GM20000 (cell line): ENCODE measurements around the gene GPX7.

ENCODE experiments used
- DNase-seq: peaks from one replicate; pipeline ENCODE4 v3.0.0; 2012; ENCODE audit warnings: low spot score
- TF ChIP-seq, protein P1 (sequence below): IDR thresholded peaks from 2 replicates; pipeline ENCODE4 v1.5.1; 2012; ENCODE audit warnings: mild to moderate bottlenecking, control low read depth; ENCODE audit errors: extremely low read depth, missing control alignments

GPX7 gene

DNA sequence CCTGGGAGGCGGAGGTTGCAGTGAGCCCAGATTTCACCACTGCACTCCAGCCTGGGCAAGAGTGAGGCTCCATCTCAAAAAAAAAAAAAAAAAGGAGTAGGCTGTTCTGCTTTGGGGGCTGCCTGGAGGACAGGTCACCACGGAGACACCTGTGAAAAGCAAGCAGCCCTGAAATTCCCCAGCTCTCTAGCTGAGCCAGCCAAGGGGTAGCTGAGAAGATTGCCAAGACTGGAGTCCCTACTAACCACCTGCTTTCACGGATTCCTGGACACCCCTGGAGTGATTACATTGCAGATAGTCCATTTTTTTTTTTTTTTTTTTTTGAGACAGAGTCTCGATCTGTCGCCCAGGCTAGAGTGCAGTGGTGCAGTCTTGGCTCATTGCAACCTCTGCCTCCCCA is 12.5 kb downstream of the GPX7 start:
- no peak for DNase-seq
- TF ChIP-seq, protein P1, sequence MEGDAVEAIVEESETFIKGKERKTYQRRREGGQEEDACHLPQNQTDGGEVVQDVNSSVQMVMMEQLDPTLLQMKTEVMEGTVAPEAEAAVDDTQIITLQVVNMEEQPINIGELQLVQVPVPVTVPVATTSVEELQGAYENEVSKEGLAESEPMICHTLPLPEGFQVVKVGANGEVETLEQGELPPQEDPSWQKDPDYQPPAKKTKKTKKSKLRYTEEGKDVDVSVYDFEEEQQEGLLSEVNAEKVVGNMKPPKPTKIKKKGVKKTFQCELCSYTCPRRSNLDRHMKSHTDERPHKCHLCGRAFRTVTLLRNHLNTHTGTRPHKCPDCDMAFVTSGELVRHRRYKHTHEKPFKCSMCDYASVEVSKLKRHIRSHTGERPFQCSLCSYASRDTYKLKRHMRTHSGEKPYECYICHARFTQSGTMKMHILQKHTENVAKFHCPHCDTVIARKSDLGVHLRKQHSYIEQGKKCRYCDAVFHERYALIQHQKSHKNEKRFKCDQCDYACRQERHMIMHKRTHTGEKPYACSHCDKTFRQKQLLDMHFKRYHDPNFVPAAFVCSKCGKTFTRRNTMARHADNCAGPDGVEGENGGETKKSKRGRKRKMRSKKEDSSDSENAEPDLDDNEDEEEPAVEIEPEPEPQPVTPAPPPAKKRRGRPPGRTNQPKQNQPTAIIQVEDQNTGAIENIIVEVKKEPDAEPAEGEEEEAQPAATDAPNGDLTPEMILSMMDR: no peak

DNA sequence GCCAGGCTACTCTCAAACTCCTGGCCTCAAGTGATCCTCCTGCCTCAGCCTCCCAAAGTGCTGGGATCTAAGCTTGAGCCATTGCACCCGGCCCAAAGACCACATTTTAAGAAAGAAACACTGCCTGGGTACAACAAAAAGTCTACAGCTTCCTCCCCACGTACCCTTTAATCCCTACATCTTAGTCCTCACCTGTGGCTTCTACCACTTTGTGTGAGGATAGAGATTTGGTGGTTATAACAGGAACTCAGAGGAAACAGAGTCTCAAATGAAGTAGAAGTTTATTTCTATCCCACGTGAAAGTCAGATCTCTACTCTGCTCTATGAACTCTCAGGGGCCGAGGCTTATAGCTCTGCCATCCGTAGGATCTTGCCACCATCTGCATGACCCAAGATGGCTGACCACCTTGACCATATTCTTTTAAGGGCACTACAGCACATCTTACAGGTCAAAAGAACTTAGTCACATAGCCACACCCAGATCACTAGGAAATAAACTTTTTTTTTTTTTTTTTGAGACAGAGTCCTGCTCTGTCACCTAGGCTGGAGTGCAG is 13.4 kb downstream of the GPX7 start:
- DNase-seq: no peak
- TF ChIP-seq, protein P1: no peak

DNA sequence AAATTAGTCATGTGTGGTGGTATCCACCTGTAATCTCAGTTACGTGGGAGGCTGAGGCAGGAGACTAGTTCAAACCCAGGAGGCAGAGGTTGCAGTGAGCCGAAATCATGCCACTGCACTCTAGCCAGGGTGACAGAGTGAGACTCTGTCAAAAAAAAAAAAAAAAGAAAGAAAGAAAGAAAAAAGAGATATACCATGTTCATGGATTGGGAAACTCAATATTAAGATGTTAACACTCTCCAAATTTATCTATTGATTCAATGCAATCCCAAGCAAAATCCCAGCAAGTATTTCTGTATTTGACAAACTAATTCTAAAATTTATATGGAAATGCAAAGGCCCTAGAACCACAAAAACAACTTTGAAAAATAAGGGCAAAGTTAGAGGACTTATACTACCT is 19.8 kb downstream of the GPX7 start:
- no peak for DNase-seq
- TF ChIP-seq, protein P1: no peak

DNA sequence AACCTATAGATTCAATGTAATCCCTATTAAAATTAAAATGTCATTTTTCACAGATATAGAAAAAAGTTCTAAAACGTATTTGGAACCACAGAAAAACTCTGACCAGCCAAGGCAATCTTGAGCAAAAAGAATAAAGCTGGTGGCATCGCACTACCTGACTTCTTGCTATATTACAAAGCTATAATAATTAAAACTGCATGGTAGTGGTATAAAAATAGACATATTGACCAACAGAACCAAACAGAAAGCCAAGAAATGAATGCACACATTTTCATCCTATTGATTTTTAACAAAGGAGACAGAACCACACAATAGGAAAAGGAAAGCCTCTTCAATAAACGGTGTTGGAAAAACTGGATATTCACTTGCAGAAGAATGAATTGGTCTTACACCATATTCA is 21.6 kb downstream of the GPX7 start:
- TF ChIP-seq, protein P1: no peak
- no peak for DNase-seq

DNA sequence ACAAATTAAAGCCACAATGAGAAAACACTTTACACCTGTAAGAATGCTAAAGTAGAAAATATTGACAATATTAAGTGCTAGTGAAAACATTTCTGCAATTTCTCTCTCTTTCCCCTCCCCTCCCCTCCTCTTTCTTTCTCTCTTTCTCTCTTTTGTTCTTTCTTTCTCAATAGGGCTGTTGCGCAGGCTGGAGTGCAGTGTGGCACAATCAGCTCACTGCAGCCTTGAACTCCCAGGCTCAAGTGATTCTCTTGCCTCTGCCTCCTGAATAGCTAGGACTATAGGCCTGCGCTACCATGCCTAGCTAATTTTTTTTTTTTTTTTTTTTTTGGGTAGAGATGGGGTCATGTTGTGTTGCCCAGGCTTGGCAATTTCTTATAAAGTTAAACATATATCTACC is 24.9 kb downstream of the GPX7 start:
- TF ChIP-seq, protein P1: no peak
- no peak for DNase-seq

DNA sequence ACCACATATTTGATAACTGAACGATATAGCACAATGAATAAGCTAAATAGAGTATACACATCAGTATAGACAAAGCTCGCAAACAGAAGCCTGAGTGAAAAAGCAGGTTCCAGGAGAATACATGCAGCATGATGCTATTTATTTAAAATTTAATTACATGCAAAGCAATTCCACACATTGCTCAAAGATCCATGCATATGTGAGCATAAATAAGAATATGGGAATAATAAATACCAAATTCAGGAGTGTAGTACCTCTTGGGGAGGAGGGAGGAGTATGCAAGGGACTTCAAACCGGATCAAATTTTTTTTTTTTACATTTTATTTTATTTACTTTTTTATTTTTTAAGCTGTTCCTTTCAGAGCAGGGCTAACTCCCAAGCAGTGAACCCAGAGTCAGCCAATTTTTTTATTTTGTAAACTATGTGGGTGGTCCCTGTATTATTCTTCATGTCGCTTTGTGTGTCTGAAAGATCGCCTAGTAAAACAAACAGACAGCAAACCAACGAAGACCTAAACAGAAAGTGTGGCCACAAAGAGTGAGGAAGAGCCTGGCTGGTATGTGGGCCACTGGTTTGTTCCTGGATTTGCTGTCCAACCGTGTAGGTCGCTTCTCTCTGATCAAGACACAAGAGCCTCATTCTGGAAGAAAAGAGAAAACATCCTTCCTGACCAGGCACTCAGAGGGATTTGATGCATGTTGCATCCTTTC is 26.6 kb downstream of the GPX7 start:
- DNase-seq: no peak
- TF ChIP-seq, protein P1: no peak

DNA sequence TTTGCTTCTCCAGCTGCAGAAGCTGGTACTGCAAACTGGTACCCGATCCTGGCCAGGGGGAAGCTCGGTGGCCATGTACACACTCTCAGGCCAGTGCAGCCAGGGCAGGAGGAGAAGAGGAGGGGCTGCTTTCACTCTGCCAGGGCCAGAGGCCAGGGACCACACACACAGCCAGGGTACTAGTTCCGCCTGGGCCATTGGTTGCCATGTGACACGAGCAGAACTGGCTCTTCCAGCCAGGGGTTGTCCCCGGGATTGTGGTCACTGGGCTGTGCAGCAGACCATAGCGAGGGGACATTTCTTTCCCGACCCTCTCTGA is 27.1 kb downstream of the GPX7 start:
- DNase-seq: no peak
- TF ChIP-seq, protein P1: no peak
